Nephron progenitor cell (in vitro differentiated cells): Measurements from ENCODE around the gene H2AZ2.
A peak's percentile ranks its signal among the peaks of the same experiment; 100 is the strongest.
"Not testable (repeated sequence)": the region's sequence is repeated elsewhere in the genome, so short reads cannot be mapped to it uniquely, and the experiment has no call there.

Source experiments
- DNase-seq: peaks from one replicate; pipeline ENCODE4 v3.0.0; 2021
- H3K27ac Mint-ChIP-seq: 2 replicates; pipeline ENCODE4 v1.8.0; 2021; ENCODE audit warnings: mild to moderate bottlenecking, moderate library complexity, mixed read lengths
- H3K27me3 Mint-ChIP-seq: 2 replicates; pipeline ENCODE4 v1.8.0; 2021; ENCODE audit warnings: mild to moderate bottlenecking, low read depth, mixed read lengths; ENCODE audit not compliant: poor library complexity
- H3K36me3 Mint-ChIP-seq: 2 replicates; pipeline ENCODE4 v1.8.0; 2021; ENCODE audit warnings: low read depth, mixed read lengths
- H3K4me1 Mint-ChIP-seq: 2 replicates; pipeline ENCODE4 v1.8.0; 2021; ENCODE audit warnings: mixed read lengths
- H3K4me3 Mint-ChIP-seq: 2 replicates; pipeline ENCODE4 v1.8.0; 2021; ENCODE audit warnings: mild to moderate bottlenecking, moderate library complexity, mixed read lengths
- H3K9me3 Mint-ChIP-seq: 2 replicates; pipeline ENCODE4 v1.8.0; 2021; ENCODE audit warnings: mild to moderate bottlenecking, moderate library complexity, mixed read lengths
- TF ChIP-seq, protein P1 (sequence below): fragments of 200-600 bp; sonication (generic); IDR thresholded peaks from 2 replicates; pipeline ENCODE4 v1.5.0; 2021; ENCODE audit warnings: antibody characterized with exemption

The H2AZ2 gene

GRCh38 chr7:44849885-44850544 lies 2.1 kb upstream of the H2AZ2 start:
- H3K27me3 Mint-ChIP-seq = peaks cover 9% of the 10 kb centered on the region
- H3K36me3 Mint-ChIP-seq = no peaks in the 10 kb centered on the region
- TF ChIP-seq, protein P1, sequence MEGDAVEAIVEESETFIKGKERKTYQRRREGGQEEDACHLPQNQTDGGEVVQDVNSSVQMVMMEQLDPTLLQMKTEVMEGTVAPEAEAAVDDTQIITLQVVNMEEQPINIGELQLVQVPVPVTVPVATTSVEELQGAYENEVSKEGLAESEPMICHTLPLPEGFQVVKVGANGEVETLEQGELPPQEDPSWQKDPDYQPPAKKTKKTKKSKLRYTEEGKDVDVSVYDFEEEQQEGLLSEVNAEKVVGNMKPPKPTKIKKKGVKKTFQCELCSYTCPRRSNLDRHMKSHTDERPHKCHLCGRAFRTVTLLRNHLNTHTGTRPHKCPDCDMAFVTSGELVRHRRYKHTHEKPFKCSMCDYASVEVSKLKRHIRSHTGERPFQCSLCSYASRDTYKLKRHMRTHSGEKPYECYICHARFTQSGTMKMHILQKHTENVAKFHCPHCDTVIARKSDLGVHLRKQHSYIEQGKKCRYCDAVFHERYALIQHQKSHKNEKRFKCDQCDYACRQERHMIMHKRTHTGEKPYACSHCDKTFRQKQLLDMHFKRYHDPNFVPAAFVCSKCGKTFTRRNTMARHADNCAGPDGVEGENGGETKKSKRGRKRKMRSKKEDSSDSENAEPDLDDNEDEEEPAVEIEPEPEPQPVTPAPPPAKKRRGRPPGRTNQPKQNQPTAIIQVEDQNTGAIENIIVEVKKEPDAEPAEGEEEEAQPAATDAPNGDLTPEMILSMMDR = no peak
- peaks cover 37% of the 10 kb centered on the region for H3K4me1 Mint-ChIP-seq
- DNase-seq = no peak
- peak overlapping the region; percentile 97 for H3K4me3 Mint-ChIP-seq
- no peak overlapping the region for H3K27ac Mint-ChIP-seq
- H3K9me3 Mint-ChIP-seq = no peaks in the 10 kb centered on the region

GRCh38 chr7:44849259-44849884 lies 1.5 kb upstream of the H2AZ2 start:
- DNase-seq = no peak
- no peaks in the 10 kb centered on the region for H3K36me3 Mint-ChIP-seq
- peaks cover 40% of the 10 kb centered on the region for H3K4me1 Mint-ChIP-seq
- H3K9me3 Mint-ChIP-seq = no peaks in the 10 kb centered on the region
- TF ChIP-seq, protein P1 = no peak
- no peak overlapping the region for H3K27ac Mint-ChIP-seq
- peak overlapping the region; percentile 97 for H3K4me3 Mint-ChIP-seq
- peaks cover 9% of the 10 kb centered on the region for H3K27me3 Mint-ChIP-seq

DNA sequence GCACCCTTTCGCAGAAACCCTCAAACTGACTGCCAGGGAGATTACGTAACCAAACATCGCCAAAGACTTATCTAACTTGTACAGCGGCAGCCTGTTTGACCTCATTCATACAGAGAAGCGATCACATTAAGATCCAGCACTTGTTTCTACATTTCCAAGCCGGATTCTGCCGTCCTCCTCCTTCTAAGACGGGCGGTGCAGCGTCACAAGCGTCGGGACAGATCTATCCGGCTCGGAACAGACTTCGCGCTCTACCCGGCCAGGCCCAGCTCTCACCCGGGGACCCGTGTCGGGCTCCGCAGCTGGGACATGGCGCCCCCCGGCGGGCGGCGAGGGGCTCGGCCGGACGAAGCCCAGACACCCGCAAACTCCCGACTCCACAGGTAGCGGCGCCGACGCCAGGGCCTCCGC lies 373 bp downstream of the H2AZ2 start:
- H3K4me1 Mint-ChIP-seq = peaks cover 40% of the 10 kb centered on the region
- H3K27ac Mint-ChIP-seq = peak overlapping the region; percentile 99
- peaks cover 8% of the 10 kb centered on the region for H3K27me3 Mint-ChIP-seq
- peak overlapping the region; percentile 97 for H3K4me3 Mint-ChIP-seq
- TF ChIP-seq, protein P1 = peak; percentile 63
- H3K36me3 Mint-ChIP-seq = peaks cover 9% of the 10 kb centered on the region
- no peaks in the 10 kb centered on the region for H3K9me3 Mint-ChIP-seq
- DNase-seq = no peak

- Mint-ChIP-seq H3K4me3 (peak overlapping the region; percentile 97), H3K36me3 (peaks cover 14% of the 10 kb centered on the region), H3K4me1 (peaks cover 40% of the 10 kb centered on the region), H3K27ac (peak overlapping the region; percentile 99), H3K27me3 (peaks cover 2% of the 10 kb centered on the region), H3K9me3 (no peaks in the 10 kb centered on the region)
- DNase-seq = no peak
- TF ChIP-seq, protein P1 = no peak
Observed at GRCh38 chr7:44846816-44847508, 925 bp downstream of the H2AZ2 start.

DNA sequence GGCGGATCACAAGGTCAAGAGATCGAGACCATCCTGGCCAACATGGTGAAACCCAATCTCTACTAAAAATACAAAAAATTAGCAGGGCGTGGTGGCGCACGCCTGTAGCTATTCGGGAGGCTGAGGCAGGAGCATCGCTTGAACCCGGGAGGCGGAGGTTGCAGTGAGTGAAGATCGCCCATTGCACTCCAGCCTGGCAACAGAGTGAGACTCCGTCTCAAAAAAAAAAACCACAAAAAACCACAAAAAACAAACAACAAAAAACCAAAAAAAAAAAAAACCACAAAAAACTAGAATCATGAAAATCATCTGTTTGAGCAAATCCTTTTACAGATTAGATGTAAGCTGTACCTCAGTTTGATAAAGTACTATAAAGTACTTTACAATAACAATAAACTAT lies 1.5 kb downstream of the H2AZ2 start:
- peaks cover 40% of the 10 kb centered on the region for H3K4me1 Mint-ChIP-seq
- not testable (repeated sequence) for H3K9me3 Mint-ChIP-seq, DNase-seq, H3K27me3 Mint-ChIP-seq, H3K27ac Mint-ChIP-seq
- peak overlapping the region; percentile 97 for H3K4me3 Mint-ChIP-seq
- H3K36me3 Mint-ChIP-seq = peaks cover 20% of the 10 kb centered on the region

GRCh38 chr7:44845451-44845850 lies 2.4 kb downstream of the H2AZ2 start:
- Mint-ChIP-seq H3K4me1 (peaks cover 40% of the 10 kb centered on the region), H3K27me3 (no peaks in the 10 kb centered on the region), H3K4me3 (peak overlapping the region; percentile 97), H3K9me3 (no peaks in the 10 kb centered on the region), H3K27ac (no peak overlapping the region), H3K36me3 (peaks cover 30% of the 10 kb centered on the region)
- DNase-seq = no peak
- TF ChIP-seq, protein P1 = no peak

GRCh38 chr7:44843440-44843839 lies 4.4 kb downstream of the H2AZ2 start:
- DNase-seq, H3K27me3 Mint-ChIP-seq, H3K9me3 Mint-ChIP-seq, H3K27ac Mint-ChIP-seq, H3K4me3 Mint-ChIP-seq: not testable (repeated sequence)
- peaks cover 43% of the 10 kb centered on the region for H3K36me3 Mint-ChIP-seq
- peaks cover 35% of the 10 kb centered on the region for H3K4me1 Mint-ChIP-seq

GRCh38 chr7:44842675-44843074 lies 5.2 kb downstream of the H2AZ2 start:
- H3K4me1 Mint-ChIP-seq = peaks cover 34% of the 10 kb centered on the region
- not testable (repeated sequence) for H3K27me3 Mint-ChIP-seq, H3K4me3 Mint-ChIP-seq, DNase-seq, H3K9me3 Mint-ChIP-seq
- H3K36me3 Mint-ChIP-seq = peaks cover 47% of the 10 kb centered on the region
- H3K27ac Mint-ChIP-seq = peak overlapping the region; percentile 19
